ENCODE measurements around the gene KLF17. TPM values are rescaled to one million over a fixed set of nuclear protein-coding genes. Genes with fewer than 3 reads are reported as not detected.
A peak's percentile ranks its signal among the peaks of the same experiment; 100 is the strongest.

Gene KLF17
- total and polyA plus RNA-seq, 3 experiments from 2014 or later, result not detected

DNA sequence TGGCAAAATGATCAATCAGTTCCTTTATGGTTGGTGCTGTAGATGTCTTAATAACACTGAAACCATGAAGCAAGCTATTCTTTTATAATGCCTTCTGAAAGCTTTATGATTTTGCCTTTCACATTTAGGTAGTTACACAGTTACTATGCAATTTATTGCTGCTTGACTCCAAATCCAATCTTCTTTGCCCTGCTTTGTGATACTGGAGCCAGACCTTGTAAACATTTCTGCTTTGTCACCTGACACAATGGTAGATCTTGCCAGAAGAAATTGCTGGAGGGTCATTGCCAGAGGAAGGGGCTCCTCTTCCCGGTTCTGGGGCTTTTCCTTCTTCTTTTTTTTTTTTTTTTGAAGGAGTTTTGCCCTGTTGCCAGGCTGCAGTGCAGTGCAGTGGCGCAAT, 40.5 kb upstream of the KLF17 start:
- CTCF ChIA-PET, result interaction anchor here (1.5 kb wide), 1 partner anchor 30 kb away, joined by 3 read pairs; no protein-coding TSS in a partner anchor

GRCh38 chr1:44079566-44079965, 39.1 kb upstream of the KLF17 start:
- H3K4me3 ChIP-seq (ENCODE audit: low read length), result no peak overlapping the region
- Mint-ChIP-seq H3K4me3 (no peak overlapping the region), H3K36me3 (no peaks in the 10 kb centered on the region), H3K4me1 (no peaks in the 10 kb centered on the region), H3K27me3 (peaks cover 12 to 43% of the 10 kb centered on the region in 2 donors), H3K9me3 (no peaks in the 10 kb centered on the region), H3K27ac (peak overlapping the region in 1 of 8 donors; percentile 52)
- no peaks in the 10 kb centered on the region for H3K36me3 ChIP-seq (ENCODE audit: insufficient read depth, low read length)
- POLR2A ChIA-PET, result no interaction called here
- CTCF ChIA-PET, result interaction anchor here (1.5 kb wide), 1 partner anchor 31 kb away, joined by 3 read pairs; no protein-coding TSS in a partner anchor
- no peak for DNase-seq
- H3K9me3 ChIP-seq (ENCODE audit: low read length), result no peaks in the 10 kb centered on the region
- no peaks in the 10 kb centered on the region for H3K4me1 ChIP-seq (ENCODE audit: insufficient read depth, low read length)
- peaks cover 12% of the 10 kb centered on the region for H3K27me3 ChIP-seq (ENCODE audit: insufficient read depth, low read length, poor library complexity, severe bottlenecking)
- no peak overlapping the region for H3K27ac ChIP-seq (ENCODE audit: low read depth, low read length)

More for the DNA sequence above, 40.5 kb upstream of the KLF17 start:
- peaks cover 9% of the 10 kb centered on the region for H3K27me3 ChIP-seq (ENCODE audit: insufficient read depth, low read length, poor library complexity, severe bottlenecking)
- H3K27ac ChIP-seq (ENCODE audit: low read depth, low read length), result no peak overlapping the region
- no peaks in the 10 kb centered on the region for H3K36me3 Mint-ChIP-seq
- H3K4me3 ChIP-seq (ENCODE audit: low read length), result no peak overlapping the region
- DNase-seq, result no peak
- no peaks in the 10 kb centered on the region for H3K9me3 ChIP-seq (ENCODE audit: low read length)
- no peaks in the 10 kb centered on the region for H3K4me1 ChIP-seq (ENCODE audit: insufficient read depth, low read length)
- H3K4me3 Mint-ChIP-seq, result no peak overlapping the region
- H3K27me3 Mint-ChIP-seq, result peaks cover 12 to 43% of the 10 kb centered on the region in 2 donors
- no peaks in the 10 kb centered on the region for H3K9me3 Mint-ChIP-seq
- POLR2A ChIA-PET, result no interaction called here
- H3K36me3 ChIP-seq (ENCODE audit: insufficient read depth, low read length), result no peaks in the 10 kb centered on the region
- H3K4me1 Mint-ChIP-seq, result no peaks in the 10 kb centered on the region
- no peak overlapping the region for H3K27ac Mint-ChIP-seq

GRCh38 chr1:44084998-44085675, 33.5 kb upstream of the KLF17 start:
- Mint-ChIP-seq H3K27me3 (peaks cover 20 to 63% of the 10 kb centered on the region in 2 donors), H3K27ac (no peak overlapping the region), H3K4me3 (no peak overlapping the region), H3K4me1 (no peaks in the 10 kb centered on the region), H3K36me3 (no peaks in the 10 kb centered on the region), H3K9me3 (no peaks in the 10 kb centered on the region)
- no peaks in the 10 kb centered on the region for H3K9me3 ChIP-seq (ENCODE audit: low read length)
- peaks cover 12% of the 10 kb centered on the region for H3K27me3 ChIP-seq (ENCODE audit: insufficient read depth, low read length, poor library complexity, severe bottlenecking)
- ChIA-PET POLR2A (no interaction called here), CTCF (no interaction called here)
- H3K4me3 ChIP-seq (ENCODE audit: low read length), result no peak overlapping the region
- no peak for DNase-seq
- H3K4me1 ChIP-seq (ENCODE audit: insufficient read depth, low read length), result no peaks in the 10 kb centered on the region
- no peak overlapping the region for H3K27ac ChIP-seq (ENCODE audit: low read depth, low read length)
- H3K36me3 ChIP-seq (ENCODE audit: insufficient read depth, low read length), result no peaks in the 10 kb centered on the region

GRCh38 chr1:44086692-44087474, 31.7 kb upstream of the KLF17 start:
- ChIA-PET CTCF (no interaction called here), POLR2A (no interaction called here)
- H3K4me1 Mint-ChIP-seq, result no peaks in the 10 kb centered on the region
- H3K27ac Mint-ChIP-seq, result no peak overlapping the region
- H3K27me3 ChIP-seq (ENCODE audit: insufficient read depth, low read length, poor library complexity, severe bottlenecking), result peaks cover 12% of the 10 kb centered on the region
- H3K9me3 ChIP-seq (ENCODE audit: low read length), result no peaks in the 10 kb centered on the region
- H3K4me3 ChIP-seq (ENCODE audit: low read length), result no peak overlapping the region
- H3K4me1 ChIP-seq (ENCODE audit: insufficient read depth, low read length), result no peaks in the 10 kb centered on the region
- H3K36me3 ChIP-seq (ENCODE audit: insufficient read depth, low read length), result no peaks in the 10 kb centered on the region
- no peak overlapping the region for H3K4me3 Mint-ChIP-seq
- H3K27ac ChIP-seq (ENCODE audit: low read depth, low read length), result no peak overlapping the region
- no peaks in the 10 kb centered on the region for H3K9me3 Mint-ChIP-seq
- H3K36me3 Mint-ChIP-seq, result no peaks in the 10 kb centered on the region
- H3K27me3 Mint-ChIP-seq, result peaks cover 18 to 58% of the 10 kb centered on the region in 2 donors
- no peak for DNase-seq

DNA sequence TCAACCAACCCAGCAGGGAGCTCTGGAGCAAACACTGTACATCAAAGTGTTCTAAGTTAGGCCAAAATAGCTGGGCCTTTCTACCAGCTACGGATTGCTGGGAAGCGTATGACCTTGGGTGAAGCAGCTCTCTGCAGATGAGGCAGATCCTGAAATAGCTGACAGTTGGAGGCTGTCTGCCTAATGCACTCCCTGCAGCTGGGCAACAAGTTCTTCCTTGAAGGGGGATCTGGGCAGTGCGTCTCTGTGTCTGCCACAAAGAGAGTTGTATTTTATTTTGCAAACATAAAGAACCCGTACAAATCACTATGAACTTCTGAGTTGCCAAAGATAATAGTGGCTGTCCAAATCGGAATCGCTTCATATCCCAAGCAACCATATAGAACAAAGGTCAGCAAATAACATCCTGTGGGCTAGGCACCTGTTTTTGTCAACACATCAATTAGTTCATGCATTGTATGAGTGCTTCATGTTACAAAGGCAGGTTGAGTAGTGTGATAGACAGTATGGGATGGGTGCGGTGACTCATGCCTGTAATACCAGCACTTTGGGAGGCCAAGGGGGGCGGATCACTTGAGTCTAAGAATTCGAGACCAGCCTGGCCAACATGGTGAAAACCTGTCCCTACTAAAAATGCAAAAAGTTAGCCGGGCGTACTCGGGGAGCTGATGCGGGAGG, 29.1 kb upstream of the KLF17 start:
- no peaks in the 10 kb centered on the region for H3K4me1 ChIP-seq (ENCODE audit: insufficient read depth, low read length)
- ChIA-PET CTCF (no interaction called here), POLR2A (no interaction called here)
- no peaks in the 10 kb centered on the region for H3K4me1 Mint-ChIP-seq
- no peaks in the 10 kb centered on the region for H3K27me3 ChIP-seq (ENCODE audit: insufficient read depth, low read length, poor library complexity, severe bottlenecking)
- no peaks in the 10 kb centered on the region for H3K9me3 ChIP-seq (ENCODE audit: low read length)
- H3K27ac Mint-ChIP-seq, result no peak overlapping the region
- H3K36me3 Mint-ChIP-seq, result no peaks in the 10 kb centered on the region
- DNase-seq, result no peak
- H3K36me3 ChIP-seq (ENCODE audit: insufficient read depth, low read length), result no peaks in the 10 kb centered on the region
- no peak overlapping the region for H3K27ac ChIP-seq (ENCODE audit: low read depth, low read length)
- peaks cover 11 to 37% of the 10 kb centered on the region in 2 donors for H3K27me3 Mint-ChIP-seq
- H3K4me3 Mint-ChIP-seq, result no peak overlapping the region
- no peaks in the 10 kb centered on the region for H3K9me3 Mint-ChIP-seq
- H3K4me3 ChIP-seq (ENCODE audit: low read length), result no peak overlapping the region

DNA sequence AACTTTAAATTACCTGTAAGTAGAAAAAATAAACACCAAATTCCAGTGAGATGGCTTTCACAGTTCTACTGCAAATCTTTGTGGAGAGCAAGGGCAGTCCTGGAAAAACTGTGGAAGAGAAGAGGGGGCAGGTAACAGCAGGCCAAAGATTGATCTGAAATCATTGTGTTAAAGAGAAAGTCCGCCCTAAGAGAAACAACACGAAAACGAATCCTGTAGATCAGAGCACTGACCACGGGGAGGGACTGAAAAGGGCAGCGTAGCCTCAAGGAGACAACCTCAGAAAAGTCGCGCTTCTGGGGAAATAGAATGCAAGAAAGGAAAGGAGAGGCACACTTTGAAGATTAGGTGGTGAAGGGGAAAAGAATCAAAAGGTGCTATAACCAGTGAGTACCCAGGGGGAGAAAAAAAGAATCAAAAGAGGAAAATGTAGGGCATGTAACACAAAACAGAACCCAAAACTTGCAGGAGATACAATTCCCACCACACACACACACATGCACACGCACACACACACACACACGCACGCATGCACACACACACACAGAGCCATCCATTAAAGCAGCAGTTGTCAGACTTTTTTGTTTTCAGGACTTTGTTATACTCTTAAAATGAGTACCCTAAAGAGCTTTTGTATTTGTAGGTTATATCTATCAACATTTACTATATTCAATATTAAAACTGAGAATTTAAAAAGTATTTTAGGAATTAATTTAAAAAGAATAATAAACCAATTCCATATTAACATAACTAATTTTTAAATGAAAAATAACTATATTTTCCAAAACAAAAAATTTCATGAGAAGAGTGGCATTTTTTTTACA, 28.0 kb upstream of the KLF17 start:
- POLR2A ChIA-PET, result no interaction called here

GRCh38 chr1:44094047-44094446, 24.6 kb upstream of the KLF17 start:
- Histone ChIP-seq H3K4me1 (ENCODE audit: insufficient read depth, low read length) (no peaks in the 10 kb centered on the region), H3K27ac (ENCODE audit: low read depth, low read length) (no peak overlapping the region), H3K4me3 (ENCODE audit: low read length) (no peak overlapping the region), H3K27me3 (ENCODE audit: insufficient read depth, low read length, poor library complexity, severe bottlenecking) (no peaks in the 10 kb centered on the region), H3K36me3 (ENCODE audit: insufficient read depth, low read length) (no peaks in the 10 kb centered on the region), H3K9me3 (ENCODE audit: low read length) (no peaks in the 10 kb centered on the region)
- DNase-seq, result no peak
- POLR2A ChIA-PET, result no interaction called here
- no peaks in the 10 kb centered on the region for H3K36me3 Mint-ChIP-seq
- peaks cover 0 to 8% (median 3%) of the 10 kb centered on the region in 5 donors for H3K9me3 Mint-ChIP-seq
- no peaks in the 10 kb centered on the region for H3K4me1 Mint-ChIP-seq
- CTCF ChIA-PET, result no interaction called here
- no peak overlapping the region for H3K4me3 Mint-ChIP-seq
- peaks cover 9 to 25% of the 10 kb centered on the region in 2 donors for H3K27me3 Mint-ChIP-seq
- no peak overlapping the region for H3K27ac Mint-ChIP-seq

More for the DNA sequence above, 28.0 kb upstream of the KLF17 start:
- Histone ChIP-seq H3K27me3 (ENCODE audit: insufficient read depth, low read length, poor library complexity, severe bottlenecking) (no peaks in the 10 kb centered on the region), H3K4me1 (ENCODE audit: insufficient read depth, low read length) (no peaks in the 10 kb centered on the region), H3K36me3 (ENCODE audit: insufficient read depth, low read length) (no peaks in the 10 kb centered on the region), H3K9me3 (ENCODE audit: low read length) (no peaks in the 10 kb centered on the region), H3K27ac (ENCODE audit: low read depth, low read length) (no peak overlapping the region), H3K4me3 (ENCODE audit: low read length) (no peak overlapping the region)
- Mint-ChIP-seq H3K27ac (no peak overlapping the region), H3K36me3 (no peaks in the 10 kb centered on the region), H3K9me3 (no peaks in the 10 kb centered on the region), H3K27me3 (peaks cover 11 to 32% of the 10 kb centered on the region in 2 donors), H3K4me1 (no peaks in the 10 kb centered on the region), H3K4me3 (no peak overlapping the region)
- CTCF ChIA-PET, result no interaction called here
- no peak for DNase-seq
